Loucy (cell line): Measurements from ENCODE around the gene NEDD4L.

Experiments
- CTCF ChIP-seq: fragments of 200-600 bp; sonication (generic); conservative IDR thresholded peaks from 2 replicates; pipeline ENCODE4 v1.5.1; 2014; ENCODE audit warnings: mild to moderate bottlenecking, antibody characterized with exemption, low read length
- EZH2phosphoT487 ChIP-seq: fragments of 200-600 bp; IDR thresholded peaks from 2 replicates; pipeline ENCODE4 v1.6.1; 2018; ENCODE audit warnings: antibody characterized with exemption, mild to moderate bottlenecking, moderate library complexity, borderline replicate concordance

GRCh38 chr18:58373481-58373880 is 329.5 kb downstream of the NEDD4L start:
- TF ChIP-seq CTCF (no peak), EZH2phosphoT487 (no peak)
